GM12864 (cell line): ENCODE data around the gene KCNK15.

ENCODE experiments used
- DNase-seq: peaks from one replicate; pipeline ENCODE4 v3.0.0-alpha.2; 2011; ENCODE audit warnings: low read depth
- H3K4me3 ChIP-seq: 2 replicates; pipeline ENCODE4 v1.5.1; 2011; ENCODE audit warnings: mild to moderate bottlenecking, low read depth, low read length, control low read depth
- TF ChIP-seq, protein P1 (sequence below): IDR thresholded peaks from 2 replicates; pipeline ENCODE4 v1.5.1; 2011; ENCODE audit warnings: low read depth, mild to moderate bottlenecking, moderate library complexity, low read length, control low read depth, inconsistent platforms; ENCODE audit errors: missing control alignments

Gene KCNK15

DNA sequence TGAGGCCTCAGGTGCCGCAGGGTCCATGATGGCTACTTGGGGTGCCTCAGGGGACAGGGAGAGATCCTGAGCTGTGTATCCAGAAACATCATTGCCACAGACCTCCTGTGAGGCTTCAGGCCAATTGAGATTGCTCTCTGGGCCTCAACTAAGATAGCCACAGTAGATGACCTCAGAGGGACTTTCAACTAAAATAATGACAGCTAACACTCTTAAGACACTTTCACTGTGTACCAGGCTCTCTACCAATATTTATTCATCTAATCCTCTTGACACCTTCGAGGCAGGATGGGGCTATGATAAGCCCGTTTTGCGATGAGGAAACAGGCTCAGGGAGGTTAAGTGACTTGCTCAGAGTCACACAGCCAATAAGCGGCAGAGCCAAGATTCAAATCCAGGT lies 54.0 kb downstream of the KCNK15 start:
- TF ChIP-seq, protein P1, sequence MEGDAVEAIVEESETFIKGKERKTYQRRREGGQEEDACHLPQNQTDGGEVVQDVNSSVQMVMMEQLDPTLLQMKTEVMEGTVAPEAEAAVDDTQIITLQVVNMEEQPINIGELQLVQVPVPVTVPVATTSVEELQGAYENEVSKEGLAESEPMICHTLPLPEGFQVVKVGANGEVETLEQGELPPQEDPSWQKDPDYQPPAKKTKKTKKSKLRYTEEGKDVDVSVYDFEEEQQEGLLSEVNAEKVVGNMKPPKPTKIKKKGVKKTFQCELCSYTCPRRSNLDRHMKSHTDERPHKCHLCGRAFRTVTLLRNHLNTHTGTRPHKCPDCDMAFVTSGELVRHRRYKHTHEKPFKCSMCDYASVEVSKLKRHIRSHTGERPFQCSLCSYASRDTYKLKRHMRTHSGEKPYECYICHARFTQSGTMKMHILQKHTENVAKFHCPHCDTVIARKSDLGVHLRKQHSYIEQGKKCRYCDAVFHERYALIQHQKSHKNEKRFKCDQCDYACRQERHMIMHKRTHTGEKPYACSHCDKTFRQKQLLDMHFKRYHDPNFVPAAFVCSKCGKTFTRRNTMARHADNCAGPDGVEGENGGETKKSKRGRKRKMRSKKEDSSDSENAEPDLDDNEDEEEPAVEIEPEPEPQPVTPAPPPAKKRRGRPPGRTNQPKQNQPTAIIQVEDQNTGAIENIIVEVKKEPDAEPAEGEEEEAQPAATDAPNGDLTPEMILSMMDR, result no peak
- DNase-seq, result no peak
- no peak overlapping the region for H3K4me3 ChIP-seq

DNA sequence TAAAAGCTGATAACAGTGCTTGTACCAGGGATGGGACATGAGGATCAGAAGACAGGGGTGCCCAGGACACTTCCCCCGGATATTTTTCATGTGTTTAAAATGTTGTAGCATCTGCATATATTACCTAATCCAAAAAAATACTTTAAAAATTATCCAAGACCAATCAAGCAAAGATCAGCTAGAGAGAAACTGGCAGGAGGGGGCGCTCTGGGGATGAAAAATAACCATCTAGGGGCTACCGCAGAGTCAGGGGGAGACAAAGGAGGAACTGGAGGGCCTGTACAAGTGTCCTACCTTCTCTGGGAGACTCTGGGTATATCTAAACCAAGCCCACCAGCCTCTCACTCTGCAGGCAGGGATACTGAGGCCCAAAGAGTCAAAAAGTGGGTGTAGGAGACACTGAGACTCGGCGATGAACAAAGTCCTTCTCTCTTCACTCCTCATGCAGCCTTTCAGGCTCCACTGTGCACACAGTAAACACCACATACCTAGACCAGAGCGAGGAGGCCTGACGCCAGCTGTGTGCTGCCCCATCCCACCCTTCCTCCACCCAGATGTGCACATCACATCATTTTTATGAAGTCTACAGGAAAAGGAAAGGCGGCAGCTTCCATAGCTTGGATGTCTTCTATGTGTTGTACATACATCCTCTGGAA lies 54.9 kb downstream of the KCNK15 start:
- no peak for DNase-seq
- H3K4me3 ChIP-seq, result no peak overlapping the region
- TF ChIP-seq, protein P1, result peak; percentile 30
